ENCODE results near the gene RETREG1. TPM values are rescaled to one million over a fixed set of nuclear protein-coding genes. Genes with fewer than 3 reads are reported as not detected.

The RETREG1 gene
- total and polyA plus RNA-seq, 2 of the 13 experiments (the other 11 are each of a cell fraction or from before 2014, with no cell fraction given): 0.07 TPM; not detected in 1

DNA sequence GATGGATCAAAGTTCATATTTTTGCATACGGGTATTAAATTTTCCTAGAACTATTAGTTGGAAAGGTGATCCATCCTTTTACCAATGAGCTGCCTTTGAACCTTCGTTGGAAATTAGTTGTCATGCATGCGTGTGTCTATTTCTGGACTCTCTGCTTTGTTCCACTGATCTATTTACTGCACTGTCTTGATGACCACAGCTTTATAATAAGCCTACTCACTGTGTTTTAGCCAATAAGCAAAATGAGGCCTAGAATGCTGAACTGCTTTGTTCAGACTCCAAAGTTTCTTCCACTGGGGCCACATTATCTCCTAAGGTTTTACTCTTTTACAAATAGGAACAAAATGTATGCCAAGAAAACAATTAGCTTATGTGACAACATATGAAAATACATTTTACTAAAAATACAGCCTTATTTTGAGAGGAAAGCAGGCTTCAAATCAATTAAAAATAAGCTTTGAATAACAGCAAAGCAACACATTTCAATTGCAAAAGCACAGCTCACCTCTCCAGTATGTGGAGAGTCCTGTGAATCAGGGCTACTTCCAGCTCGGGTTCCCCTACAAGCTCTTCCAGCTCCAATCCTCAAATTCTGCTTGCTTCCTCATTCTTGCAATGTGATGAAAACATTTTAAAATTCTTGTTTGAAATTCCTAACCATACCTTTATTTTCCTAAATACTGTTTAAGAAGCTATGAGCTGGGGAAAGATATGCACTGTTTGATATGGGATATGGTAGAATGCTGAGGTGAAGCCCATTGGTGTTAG, 72.0 kb downstream of the RETREG1 start:
- DNase-seq (ENCODE audit: low spot score) (no peak), ATAC-seq (no peak), FAIRE-seq (no peak)
- Histone ChIP-seq H3K27me3 (ENCODE audit: control insufficient read depth in 1 of 2, insufficient read depth in 2 of 2, low read length in 2 of 2) (no peaks in the 10 kb centered on the region; a peak in 1 of 5 replicates), H3K9ac (ENCODE audit: insufficient read depth, low read depth, low read length) (no peak overlapping the region), H3K36me3 (replicated peaks in 1 of 2; ENCODE audit: control insufficient read depth in 1 of 2, insufficient read depth in 2 of 2, low read length in 2 of 2) (no peaks in the 10 kb centered on the region), H3K4me2 (ENCODE audit: low read depth, low read length) (no peak overlapping the region), H3K9me3 (ENCODE audit: low read length) (no peaks in the 10 kb centered on the region), H3K79me2 (ENCODE audit: insufficient read depth, low read length) (no peaks in the 10 kb centered on the region), H3K4me1 (ENCODE audit: insufficient read depth, low read length) (no peaks in the 10 kb centered on the region; the same call in 1 of the 2 replicates), H3K27ac (ENCODE audit: extremely low read length, insufficient read depth, low read length) (no peak overlapping the region), H3K4me3 (replicated peaks in 1 of 3; ENCODE audit: insufficient read depth in 1 of 3, low read depth in 2 of 3, low read length in 3 of 3) (no peak overlapping the region), H4K20me1 (ENCODE audit: insufficient read depth, low read length) (no peaks in the 10 kb centered on the region), H2AFZ (ENCODE audit: low read length) (no peak overlapping the region)
- CTCF ChIA-PET (ENCODE audit: low intra/inter-chr PET ratio, low total read pairs): no interaction called here
- in situ Hi-C loops (cut with HindIII; ENCODE audit: extremely low pct_ligation_motif_present, low pct_unique_long_range_greater_than_20kb): no loop called here
- intact Hi-C loops (cut with micrococcal nuclease; ENCODE audit: unreplicated experiment): no loop called here
- BruUV-seq (replicated peaks): no TSS peak
- 38% methylated on average over 4 of the region's 4 CpGs for WGBS (ENCODE audit: low lambda C conversion rate)
- POLR2A ChIA-PET: no interaction called here
- TF ChIP-seq, protein P1, sequence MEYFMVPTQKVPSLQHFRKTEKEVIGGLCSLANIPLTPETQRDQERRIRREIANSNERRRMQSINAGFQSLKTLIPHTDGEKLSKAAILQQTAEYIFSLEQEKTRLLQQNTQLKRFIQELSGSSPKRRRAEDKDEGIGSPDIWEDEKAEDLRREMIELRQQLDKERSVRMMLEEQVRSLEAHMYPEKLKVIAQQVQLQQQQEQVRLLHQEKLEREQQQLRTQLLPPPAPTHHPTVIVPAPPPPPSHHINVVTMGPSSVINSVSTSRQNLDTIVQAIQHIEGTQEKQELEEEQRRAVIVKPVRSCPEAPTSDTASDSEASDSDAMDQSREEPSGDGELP (IDR thresholded peaks at IDR 0.05; ENCODE audit: borderline replicate concordance, low read depth): no peak
- no peak for TF ChIP-seq ATF7-NPFF (CRISPR knock-in tag; IDR thresholded peaks at IDR 0.05; ENCODE audit: low read depth)
- TF ChIP-seq CHD4 (IDR thresholded peaks at IDR 0.05; ENCODE audit: borderline replicate concordance, low read length): no peak
- TF ChIP-seq, protein P2, sequence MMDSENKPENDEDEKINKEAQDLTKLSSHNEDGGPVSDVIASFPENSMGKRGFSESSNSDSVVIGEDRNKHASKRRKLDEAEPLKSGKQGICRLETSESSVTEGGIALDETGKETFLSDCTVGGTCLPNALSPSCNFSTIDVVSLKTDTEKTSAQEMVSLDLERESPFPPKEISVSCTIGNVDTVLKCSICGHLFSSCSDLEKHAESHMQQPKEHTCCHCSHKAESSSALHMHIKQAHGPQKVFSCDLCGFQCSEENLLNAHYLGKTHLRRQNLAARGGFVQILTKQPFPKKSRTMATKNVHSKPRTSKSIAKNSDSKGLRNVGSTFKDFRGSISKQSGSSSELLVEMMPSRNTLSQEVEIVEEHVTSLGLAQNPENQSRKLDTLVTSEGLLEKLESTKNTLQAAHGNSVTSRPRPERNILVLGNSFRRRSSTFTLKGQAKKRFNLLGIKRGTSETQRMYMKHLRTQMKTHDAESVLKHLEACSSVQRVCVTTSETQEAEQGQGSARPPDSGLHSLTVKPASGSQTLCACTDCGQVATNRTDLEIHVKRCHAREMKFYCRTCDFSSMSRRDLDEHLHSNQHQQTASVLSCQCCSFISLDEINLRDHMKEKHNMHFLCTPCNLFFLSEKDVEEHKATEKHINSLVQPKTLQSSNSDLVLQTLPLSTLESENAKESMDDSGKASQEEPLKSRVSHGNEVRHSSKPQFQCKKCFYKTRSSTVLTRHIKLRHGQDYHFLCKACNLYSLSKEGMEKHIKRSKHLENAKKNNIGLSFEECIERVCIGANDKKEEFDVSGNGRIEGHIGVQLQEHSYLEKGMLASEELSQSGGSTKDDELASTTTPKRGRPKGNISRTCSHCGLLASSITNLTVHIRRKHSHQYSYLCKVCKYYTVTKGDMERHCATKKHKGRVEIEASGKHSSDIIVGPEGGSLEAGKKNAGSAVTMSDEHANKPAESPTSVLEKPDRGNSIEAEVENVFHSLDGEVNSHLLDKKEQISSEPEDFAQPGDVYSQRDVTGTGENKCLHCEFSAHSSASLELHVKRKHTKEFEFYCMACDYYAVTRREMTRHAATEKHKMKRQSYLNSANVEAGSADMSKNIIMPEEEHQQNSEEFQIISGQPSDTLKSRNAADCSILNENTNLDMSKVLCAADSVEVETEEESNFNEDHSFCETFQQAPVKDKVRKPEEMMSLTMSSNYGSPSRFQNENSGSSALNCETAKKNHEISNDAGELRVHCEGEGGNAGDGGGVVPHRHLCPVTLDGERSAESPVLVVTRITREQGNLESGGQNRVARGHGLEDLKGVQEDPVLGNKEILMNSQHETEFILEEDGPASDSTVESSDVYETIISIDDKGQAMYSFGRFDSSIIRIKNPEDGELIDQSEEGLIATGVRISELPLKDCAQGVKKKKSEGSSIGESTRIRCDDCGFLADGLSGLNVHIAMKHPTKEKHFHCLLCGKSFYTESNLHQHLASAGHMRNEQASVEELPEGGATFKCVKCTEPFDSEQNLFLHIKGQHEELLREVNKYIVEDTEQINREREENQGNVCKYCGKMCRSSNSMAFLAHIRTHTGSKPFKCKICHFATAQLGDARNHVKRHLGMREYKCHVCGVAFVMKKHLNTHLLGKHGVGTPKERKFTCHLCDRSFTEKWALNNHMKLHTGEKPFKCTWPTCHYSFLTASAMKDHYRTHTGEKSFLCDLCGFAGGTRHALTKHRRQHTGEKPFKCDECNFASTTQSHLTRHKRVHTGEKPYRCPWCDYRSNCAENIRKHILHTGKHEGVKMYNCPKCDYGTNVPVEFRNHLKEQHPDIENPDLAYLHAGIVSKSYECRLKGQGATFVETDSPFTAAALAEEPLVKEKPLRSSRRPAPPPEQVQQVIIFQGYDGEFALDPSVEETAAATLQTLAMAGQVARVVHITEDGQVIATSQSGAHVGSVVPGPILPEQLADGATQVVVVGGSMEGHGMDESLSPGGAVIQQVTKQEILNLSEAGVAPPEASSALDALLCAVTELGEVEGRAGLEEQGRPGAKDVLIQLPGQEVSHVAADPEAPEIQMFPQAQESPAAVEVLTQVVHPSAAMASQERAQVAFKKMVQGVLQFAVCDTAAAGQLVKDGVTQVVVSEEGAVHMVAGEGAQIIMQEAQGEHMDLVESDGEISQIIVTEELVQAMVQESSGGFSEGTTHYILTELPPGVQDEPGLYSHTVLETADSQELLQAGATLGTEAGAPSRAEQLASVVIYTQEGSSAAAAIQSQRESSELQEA (CRISPR knock-in tag; IDR thresholded peaks at IDR 0.05; ENCODE audit: not compliant biosample characterization): no peak
- no peak for TF ChIP-seq PITX1 (CRISPR knock-in tag; IDR thresholded peaks at IDR 0.05)
- TF ChIP-seq ZNF34 (CRISPR knock-in tag; IDR thresholded peaks at IDR 0.05; ENCODE audit: borderline replicate concordance): no peak
- TF ChIP-seq, protein P3, sequence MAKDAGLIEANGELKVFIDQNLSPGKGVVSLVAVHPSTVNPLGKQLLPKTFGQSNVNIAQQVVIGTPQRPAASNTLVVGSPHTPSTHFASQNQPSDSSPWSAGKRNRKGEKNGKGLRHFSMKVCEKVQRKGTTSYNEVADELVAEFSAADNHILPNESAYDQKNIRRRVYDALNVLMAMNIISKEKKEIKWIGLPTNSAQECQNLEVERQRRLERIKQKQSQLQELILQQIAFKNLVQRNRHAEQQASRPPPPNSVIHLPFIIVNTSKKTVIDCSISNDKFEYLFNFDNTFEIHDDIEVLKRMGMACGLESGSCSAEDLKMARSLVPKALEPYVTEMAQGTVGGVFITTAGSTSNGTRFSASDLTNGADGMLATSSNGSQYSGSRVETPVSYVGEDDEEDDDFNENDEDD (CRISPR knock-in tag; IDR thresholded peaks at IDR 0.05; ENCODE audit: borderline replicate concordance): no peak
- TF ChIP-seq ZNF33A (CRISPR knock-in tag; IDR thresholded peaks at IDR 0.05; ENCODE audit: borderline replicate concordance): no peak
- TF ChIP-seq GATAD2A (CRISPR knock-in tag; IDR thresholded peaks at IDR 0.05): no peak
- TF ChIP-seq, protein P4, sequence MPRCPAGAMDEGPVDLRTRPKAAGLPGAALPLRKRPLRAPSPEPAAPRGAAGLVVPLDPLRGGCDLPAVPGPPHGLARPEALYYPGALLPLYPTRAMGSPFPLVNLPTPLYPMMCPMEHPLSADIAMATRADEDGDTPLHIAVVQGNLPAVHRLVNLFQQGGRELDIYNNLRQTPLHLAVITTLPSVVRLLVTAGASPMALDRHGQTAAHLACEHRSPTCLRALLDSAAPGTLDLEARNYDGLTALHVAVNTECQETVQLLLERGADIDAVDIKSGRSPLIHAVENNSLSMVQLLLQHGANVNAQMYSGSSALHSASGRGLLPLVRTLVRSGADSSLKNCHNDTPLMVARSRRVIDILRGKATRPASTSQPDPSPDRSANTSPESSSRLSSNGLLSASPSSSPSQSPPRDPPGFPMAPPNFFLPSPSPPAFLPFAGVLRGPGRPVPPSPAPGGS (CRISPR knock-in tag; IDR thresholded peaks at IDR 0.05): no peak
- TF ChIP-seq, protein P5, sequence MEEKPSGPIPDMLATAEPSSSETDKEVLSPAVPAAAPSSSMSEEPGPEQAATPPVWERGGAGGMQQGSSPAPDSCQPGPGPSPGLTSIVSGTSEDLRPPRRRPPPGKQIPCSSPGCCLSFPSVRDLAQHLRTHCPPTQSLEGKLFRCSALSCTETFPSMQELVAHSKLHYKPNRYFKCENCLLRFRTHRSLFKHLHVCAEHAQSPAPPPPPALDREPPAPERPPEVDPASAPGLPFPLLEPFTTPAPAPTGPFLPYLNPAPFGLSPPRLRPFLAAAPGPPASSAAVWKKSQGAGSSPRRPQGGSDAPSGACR (CRISPR knock-in tag; IDR thresholded peaks at IDR 0.05): no peak

Data from HepG2 (cell line).